Activated T-cell treated with anti-CD3 and anti-CD28 coated beads, Interleukin-2, amount 50 U/mL, for 4 hours (primary cell): ENCODE results near the gene MAP3K19. TPM values are rescaled to one million over a fixed set of nuclear protein-coding genes. Genes with fewer than 3 reads are reported as not detected.

Experiments used
- ATAC-seq, 2 donors: fragments of 200-7000 bp; cut with Tn5 transposase; one replicate each; pipeline ENCODE4 v1.10.0; 2021
- DNase-seq: peaks from one replicate; pipeline ENCODE4 v3.0.0-alpha.2; 2020
- H3K27me3 Mint-ChIP-seq: one replicate; pipeline ENCODE4 v1.8.0; 2021; ENCODE audit warnings: low read depth, mixed read lengths
- H3K36me3 Mint-ChIP-seq: one replicate; pipeline ENCODE4 v1.8.0; 2022; ENCODE audit warnings: mixed read lengths; ENCODE audit not compliant: insufficient read depth
- H3K4me1 Mint-ChIP-seq: one replicate; pipeline ENCODE4 v1.8.0; 2021; ENCODE audit warnings: low read depth, mixed read lengths
- H3K4me3 Mint-ChIP-seq: one replicate; pipeline ENCODE4 v1.8.0; 2021; ENCODE audit warnings: mild to moderate bottlenecking, moderate library complexity, mixed read lengths
- H3K9me3 Mint-ChIP-seq: one replicate; pipeline ENCODE4 v1.8.0; 2021; ENCODE audit warnings: mixed read lengths
- total RNA-seq, 3 donors: library from RNA; stranded (reverse); gene quantifications; one replicate each; pipeline ENCODE4 v1.2.1, GENCODE V29; 2021

MAP3K19 gene
- total RNA-seq, 3 donors from 2014 or later, result not detected

- peak; percentile 74 to 76 for ATAC-seq
- H3K4me3 Mint-ChIP-seq, result peak overlapping the region; percentile 97
These were observed 129.2 kb downstream of the MAP3K19 start for GRCh38 chr2:134917888-134918525.

DNA sequence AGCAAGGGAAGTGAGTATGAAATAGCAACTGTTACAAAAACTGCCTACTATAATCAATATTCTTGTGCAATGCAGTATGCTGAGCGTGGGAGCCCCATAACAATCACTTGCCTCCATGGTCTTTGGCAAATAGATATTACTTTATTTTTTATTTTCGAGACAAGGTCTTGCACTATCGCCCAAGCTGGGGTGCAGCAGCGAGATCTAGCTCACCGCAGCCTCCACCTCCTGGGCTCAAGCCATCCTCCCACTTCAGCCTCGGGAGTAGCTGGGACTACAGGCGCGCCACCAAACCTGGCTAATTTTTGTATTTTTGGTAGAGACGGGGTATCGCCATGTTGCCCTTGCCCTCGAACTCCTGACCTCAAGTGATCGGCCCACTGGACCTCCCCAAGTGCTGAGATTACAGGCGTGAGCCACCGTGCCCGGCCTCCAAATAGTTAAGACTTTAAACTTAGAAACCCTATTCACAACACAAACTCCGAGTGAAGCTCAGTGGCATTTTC, 129.8 kb downstream of the MAP3K19 start:
- no peak for DNase-seq
- Mint-ChIP-seq H3K27me3 (no peaks in the 10 kb centered on the region), H3K9me3 (no peaks in the 10 kb centered on the region), H3K36me3 (peaks cover 7% of the 10 kb centered on the region), H3K4me1 (peaks cover 28% of the 10 kb centered on the region), H3K4me3 (peak overlapping the region; percentile 97)
- no peak for ATAC-seq

More at GRCh38 chr2:134917888-134918525, 129.2 kb downstream of the MAP3K19 start:
- peaks cover 10% of the 10 kb centered on the region for H3K36me3 Mint-ChIP-seq
- peak; percentile 78 for DNase-seq
- H3K9me3 Mint-ChIP-seq, result no peaks in the 10 kb centered on the region
- H3K27me3 Mint-ChIP-seq, result no peaks in the 10 kb centered on the region
- H3K4me1 Mint-ChIP-seq, result peaks cover 34% of the 10 kb centered on the region

Other genes starting within 250 kb of the MAP3K19 start
- gene ACMSD, start 208.8 kb downstream of the MAP3K19 start, total RNA-seq, result not detected
- 10 to 100 TPM; 24.2 to 30.9 (median 26.5) TPM for gene CCNT2, start 128.6 kb downstream of the MAP3K19 start, total RNA-seq
- 10 to 100 TPM; 33.4 to 38.6 (median 36.7) TPM for gene RAB3GAP1, start 4.8 kb upstream of the MAP3K19 start, total RNA-seq